SHP77 (cell line): ENCODE data around the gene DIAPH2.
"Not testable (repeated sequence)": the region's sequence is repeated elsewhere in the genome, so short reads cannot be mapped to it uniquely, and the experiment has no call there.

Source experiments
- DNase-seq, 2 experiments: peaks; one replicate each; lab custom pipeline; 2025; lab: John Stamatoyannopoulos, UW

The DIAPH2 gene

GRCh38 chrX:96719161-96719875 is 34.7 kb downstream of the DIAPH2 start:
- DNase-seq = no peak

DNA sequence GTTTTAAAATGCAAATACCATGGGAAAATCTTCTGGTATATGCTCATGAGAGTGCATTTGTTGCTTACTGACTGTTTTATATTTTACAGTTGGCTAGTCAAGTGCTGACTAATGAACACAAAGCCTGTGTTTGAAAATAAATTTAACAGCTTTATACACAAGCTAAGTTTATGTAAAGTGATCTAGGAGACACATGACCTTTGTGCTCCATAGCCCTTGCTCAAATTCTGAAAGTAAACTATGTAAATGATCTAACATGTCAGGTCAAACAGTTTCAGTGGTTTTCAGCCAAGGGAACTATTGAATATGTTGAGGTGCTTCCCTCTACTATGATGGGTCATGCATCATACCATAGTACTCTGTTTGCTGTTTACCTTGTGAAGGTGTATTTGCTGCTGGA is 36.7 kb downstream of the DIAPH2 start:
- DNase-seq = no peak

DNA sequence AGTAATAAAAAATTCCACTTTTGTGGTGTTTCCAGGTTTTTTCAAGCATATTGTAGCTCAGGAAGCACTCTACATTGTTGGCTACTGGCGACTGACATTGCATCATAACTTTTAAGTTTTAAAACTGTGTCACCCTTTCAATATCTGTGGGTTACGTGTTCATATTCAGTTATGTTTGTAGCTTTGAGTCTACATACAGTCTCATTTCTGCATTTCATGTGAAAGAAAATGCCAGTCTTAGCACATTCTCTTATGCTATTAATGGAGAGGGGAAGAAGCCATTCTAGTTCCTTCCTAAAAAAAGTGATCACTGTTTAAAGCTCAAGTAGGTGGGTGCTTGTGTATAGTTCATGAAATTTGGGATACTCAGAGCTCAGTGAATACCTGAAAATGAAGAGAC is 38.1 kb downstream of the DIAPH2 start:
- no peak for DNase-seq

GRCh38 chrX:96729053-96729452 is 44.4 kb downstream of the DIAPH2 start:
- no peak for DNase-seq

GRCh38 chrX:96729868-96730643 is 45.4 kb downstream of the DIAPH2 start:
- DNase-seq = no peak

GRCh38 chrX:96731000-96731399 is 46.4 kb downstream of the DIAPH2 start:
- DNase-seq = not testable (repeated sequence)

- no peak for DNase-seq
Observed at GRCh38 chrX:96743367-96744073, 58.9 kb downstream of the DIAPH2 start.

GRCh38 chrX:96752781-96753180 is 68.1 kb downstream of the DIAPH2 start:
- no peak for DNase-seq

GRCh38 chrX:96753230-96753629 is 68.6 kb downstream of the DIAPH2 start:
- DNase-seq = no peak

DNA sequence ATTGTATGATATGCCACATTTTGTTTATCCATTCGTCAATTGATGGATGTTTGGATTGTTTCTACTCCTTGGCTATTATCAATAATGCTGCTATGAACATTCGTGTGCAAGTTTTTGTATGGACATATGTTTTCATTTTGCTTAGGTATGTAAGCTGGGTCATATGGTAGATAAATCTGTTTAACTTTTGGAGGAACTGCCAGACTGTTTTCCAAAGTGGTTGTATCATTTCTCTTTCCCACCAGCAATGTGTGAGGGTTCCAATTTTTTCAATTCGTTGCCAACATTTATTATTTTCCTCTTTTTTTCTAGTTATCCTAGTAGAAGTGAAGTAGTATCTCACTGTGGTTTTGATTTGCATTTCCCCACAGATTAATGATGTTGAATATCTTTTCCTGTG is 71.8 kb downstream of the DIAPH2 start:
- no peak for DNase-seq

- no peak for DNase-seq
Observed at GRCh38 chrX:96761566-96761965, 76.9 kb downstream of the DIAPH2 start.

DNA sequence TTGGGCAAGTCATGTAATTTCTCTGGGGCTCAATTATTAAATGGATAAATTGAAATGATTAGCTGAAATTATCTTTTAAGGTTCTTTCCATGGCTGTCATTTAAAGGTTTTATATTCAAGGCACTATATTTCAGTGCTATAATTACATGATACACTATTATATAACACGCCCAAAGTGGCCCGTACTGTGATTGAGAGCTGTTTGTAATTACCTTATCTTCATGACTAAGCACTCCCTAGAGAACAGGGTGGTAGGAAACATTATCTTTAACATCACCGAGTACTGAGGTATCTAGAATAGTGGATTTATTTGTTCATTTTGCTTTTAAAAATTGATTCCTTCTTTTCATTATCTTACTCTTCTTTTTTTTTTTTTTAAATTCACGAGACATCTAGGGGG is 79.0 kb downstream of the DIAPH2 start:
- no peak for DNase-seq

- no peak for DNase-seq
Observed at GRCh38 chrX:96764864-96765263, 80.2 kb downstream of the DIAPH2 start.

GRCh38 chrX:96770315-96770714 is 85.7 kb downstream of the DIAPH2 start:
- DNase-seq = no peak

DNA sequence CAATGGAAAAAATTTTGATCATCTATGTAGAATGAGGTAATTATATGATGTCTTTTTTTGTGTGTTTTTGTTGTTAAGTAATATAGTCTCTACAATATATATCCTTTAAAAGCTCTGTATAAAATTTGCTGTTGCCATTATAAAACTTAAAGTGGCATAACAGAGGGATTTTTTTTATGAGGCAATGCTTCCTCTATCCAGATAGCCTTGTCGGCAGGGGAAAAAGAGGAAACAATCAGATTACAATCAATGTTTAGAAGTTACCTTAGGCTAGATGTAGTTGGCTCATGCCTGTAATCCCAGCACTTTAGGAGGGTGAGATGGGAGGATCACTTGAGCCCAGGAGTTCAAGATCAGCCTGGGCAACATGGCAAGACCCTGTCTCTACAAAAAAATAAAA is 86.8 kb downstream of the DIAPH2 start:
- no peak for DNase-seq

- DNase-seq = no peak
Observed at GRCh38 chrX:96774116-96774515, 89.5 kb downstream of the DIAPH2 start.

DNA sequence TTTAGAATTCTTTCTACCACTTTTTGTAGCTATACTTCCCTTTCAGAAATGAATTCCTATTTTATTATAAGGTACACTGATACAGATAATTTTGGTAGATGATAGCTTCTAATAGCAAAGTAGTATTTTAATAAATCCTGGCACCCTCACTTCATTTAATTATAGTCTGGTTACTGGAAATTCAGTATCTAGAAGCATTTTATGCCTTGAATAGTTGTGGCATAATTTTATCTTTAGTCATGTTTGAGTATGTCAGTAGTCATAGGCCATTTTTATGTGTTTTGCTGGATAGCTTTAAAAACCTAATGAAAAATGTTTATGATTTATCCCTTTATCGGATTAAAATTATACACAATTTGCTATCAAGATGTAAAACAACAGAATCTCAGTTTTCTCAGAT is 92.3 kb downstream of the DIAPH2 start:
- DNase-seq = no peak

GRCh38 chrX:96791559-96791958 is 106.9 kb downstream of the DIAPH2 start:
- DNase-seq = no peak

DNA sequence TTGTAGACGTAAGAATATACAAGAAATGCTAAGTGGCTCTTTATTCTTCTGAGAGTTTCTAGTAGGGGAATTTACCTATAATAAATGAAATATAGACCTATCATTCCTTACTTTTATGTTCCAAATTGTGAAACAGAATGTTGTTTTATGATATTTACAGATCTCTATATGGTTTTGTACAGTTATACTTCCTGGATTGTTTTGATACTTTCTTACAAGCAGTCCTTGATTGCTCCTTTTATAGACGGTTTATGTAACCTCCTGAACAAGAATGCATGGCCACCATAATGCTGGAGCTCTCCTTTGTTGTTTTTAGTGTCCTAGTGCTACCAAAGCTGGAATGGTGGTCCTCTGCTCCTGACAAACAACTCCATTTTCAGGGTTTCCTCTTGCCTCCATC is 107.4 kb downstream of the DIAPH2 start:
- DNase-seq = no peak

- DNase-seq = no peak
Observed at GRCh38 chrX:96798982-96799381, 114.3 kb downstream of the DIAPH2 start.

GRCh38 chrX:96807318-96807717 is 122.7 kb downstream of the DIAPH2 start:
- DNase-seq = no peak

- DNase-seq = no peak
Observed at GRCh38 chrX:96820935-96821334, 136.3 kb downstream of the DIAPH2 start.

GRCh38 chrX:96824166-96824565 is 139.5 kb downstream of the DIAPH2 start:
- no peak for DNase-seq
